Cardiac muscle cell (in vitro differentiated cells and primary cell): ENCODE measurements around the gene RGS10. TPM values are rescaled to one million over a fixed set of nuclear protein-coding genes. Genes with fewer than 3 reads are reported as not detected.

Source experiments
- DNase-seq, 2 donors: peaks; one replicate each; pipeline versions ENCODE4 v3.0.0 to v3.0.0-alpha.2; 2010 to 2017; ENCODE audit warnings: low read depth in 1 of 2, low spot score in 1 of 2
- H3K27ac ChIP-seq: fragments of 200-600 bp; sonication (generic); 2 replicates; pipeline ENCODE4 v1.5.1; 2016
- H3K27me3 ChIP-seq: fragments of 200-600 bp; sonication (generic); 2 replicates; pipeline ENCODE4 v1.6.0; 2016; ENCODE audit warnings: control low read depth
- H3K36me3 ChIP-seq: fragments of 200-600 bp; sonication (generic); 2 replicates; pipeline ENCODE4 v1.5.1; 2016; ENCODE audit warnings: control low read depth
- H3K4me1 ChIP-seq: fragments of 200-600 bp; sonication (generic); 2 replicates; pipeline ENCODE4 v1.8.1; 2017; ENCODE audit warnings: low read depth, mild to moderate bottlenecking, mixed run types
- H3K4me3 ChIP-seq: fragments of 200-600 bp; sonication (generic); 2 replicates; pipeline ENCODE4 v1.5.1; 2016; ENCODE audit warnings: mild to moderate bottlenecking
- H3K9me3 ChIP-seq: fragments of 200-600 bp; sonication (generic); 2 replicates; pipeline ENCODE4 v1.5.1; 2017; ENCODE audit warnings: low read depth, mild to moderate bottlenecking, control low read depth
- CTCF ChIP-seq: IDR thresholded peaks from 2 replicates; pipeline ENCODE4 v1.5.1; 2012; ENCODE audit warnings: low read depth, mild to moderate bottlenecking, low read length
- polyA plus RNA-seq: library from polyadenylated mRNA; unstranded; fragments of >200 nt; fragmentation: Nextera tagmentation; extraction: Ambion mirVana; gene quantifications from 2 replicates; pipeline ENCODE4 v1.2.1, GENCODE V29; 2016
- total RNA-seq: library from RNA; depleted of rRNA; stranded (reverse); fragments of >200 nt; gene quantifications from 2 replicates; pipeline ENCODE4 v1.2.3, GENCODE V29; 2016

The RGS10 gene
- total and polyA plus RNA-seq, 2 experiments from 2014 or later = 0.73 to 1.6 TPM

GRCh38 chr10:119451300-119451896 is 91.1 kb downstream of the RGS10 start:
- Histone ChIP-seq H3K27ac (no peak overlapping the region), H3K9me3 (no peaks in the 10 kb centered on the region), H3K4me1 (no peaks in the 10 kb centered on the region), H3K36me3 (no peaks in the 10 kb centered on the region), H3K27me3 (no peaks in the 10 kb centered on the region), H3K4me3 (no peak overlapping the region)
- no peak for DNase-seq
- no peak for TF ChIP-seq CTCF

- no peak overlapping the region for H3K4me3 ChIP-seq
- no peaks in the 10 kb centered on the region for H3K4me1 ChIP-seq
- DNase-seq = no peak
- H3K27me3 ChIP-seq = no peaks in the 10 kb centered on the region
- no peaks in the 10 kb centered on the region for H3K9me3 ChIP-seq
- TF ChIP-seq CTCF = no peak
- no peaks in the 10 kb centered on the region for H3K36me3 ChIP-seq
- no peak overlapping the region for H3K27ac ChIP-seq
Measured at GRCh38 chr10:119450606-119451299, 91.8 kb downstream of the RGS10 start.

Other genes with a start within 250 kb of the RGS10 start
- 45.1 and 63.5 TPM in 2 replicates for gene TIAL1, start 54.2 kb upstream of the RGS10 start, total RNA-seq
- gene TIAL1, start 54.2 kb upstream of the RGS10 start, polyA plus RNA-seq = 33.8 and 58.1 TPM in 2 replicates
- gene BAG3, start 108.7 kb upstream of the RGS10 start, total RNA-seq = 37.8 and 45.4 TPM in 2 replicates
- 62.3 and 64.2 TPM in 2 replicates for gene BAG3, start 108.7 kb upstream of the RGS10 start, polyA plus RNA-seq
- gene INPP5F, start 183.3 kb upstream of the RGS10 start, total RNA-seq = 15.7 and 19.9 TPM in 2 replicates
- gene INPP5F, start 183.3 kb upstream of the RGS10 start, polyA plus RNA-seq = 8.4 and 10.2 TPM in 2 replicates